Bronchial epithelial cell (primary cell): ENCODE results near the gene PRRC2B. TPM values are rescaled to one million over a fixed set of nuclear protein-coding genes. Genes with fewer than 3 reads are reported as not detected.

ENCODE experiments used
- DNase-seq: peaks from one replicate; pipeline ENCODE4 v3.0.0-alpha.2; 2010; ENCODE audit warnings: low read depth
- FAIRE-seq: peaks from 2 replicates; lab custom pipeline; 2011; peaks lifted over from hg19 to GRCh38; lab: Jason Lieb, UNC
- H3K27me3 ChIP-seq: 2 replicates; pipeline ENCODE4 v1.5.1; 2011; ENCODE audit warnings: low read length; ENCODE audit not compliant: control insufficient read depth, insufficient read depth
- H3K36me3 ChIP-seq: 2 replicates; pipeline ENCODE4 v1.5.1; 2011; ENCODE audit warnings: low read length; ENCODE audit not compliant: control insufficient read depth, insufficient read depth
- H3K4me3 ChIP-seq: 2 replicates; pipeline ENCODE4 v1.5.1; 2011; ENCODE audit warnings: mild to moderate bottlenecking, low read depth, low read length, control low read depth
- CTCF ChIP-seq: IDR thresholded peaks from 2 replicates; pipeline ENCODE4 v1.5.1; 2011; ENCODE audit warnings: mild to moderate bottlenecking, moderate library complexity, low read length, control low read depth, inconsistent platforms; ENCODE audit not compliant: insufficient read depth, severe bottlenecking
- total RNA-seq: library from RNA; depleted of rRNA; stranded (reverse); fragments of >200 nt; gene quantifications from 2 replicates; pipeline ENCODE4 v1.2.1, GENCODE V29; 2014

The PRRC2B gene
- total RNA-seq, 1 donor from 2014 or later: 20.0 TPM

GRCh38 chr9:131475111-131475955 is 81.4 kb downstream of the PRRC2B start:
- no peak for FAIRE-seq
- Histone ChIP-seq H3K36me3 (peaks cover 53% of the 10 kb centered on the region), H3K27me3 (no peaks in the 10 kb centered on the region), H3K4me3 (no peak overlapping the region)
- no peak for DNase-seq
- TF ChIP-seq CTCF: no peak

- no peak overlapping the region for H3K4me3 ChIP-seq
- no peak for DNase-seq
- no peaks in the 10 kb centered on the region for H3K27me3 ChIP-seq
- no peak for FAIRE-seq
- peak; percentile 40 for TF ChIP-seq CTCF
- H3K36me3 ChIP-seq: peaks cover 48% of the 10 kb centered on the region
These were observed 82.3 kb downstream of the PRRC2B start for GRCh38 chr9:131475956-131476776.

GRCh38 chr9:131476777-131477345 is 83.0 kb downstream of the PRRC2B start:
- H3K4me3 ChIP-seq: no peak overlapping the region
- peaks cover 50% of the 10 kb centered on the region for H3K36me3 ChIP-seq
- DNase-seq: no peak
- no peak for TF ChIP-seq CTCF
- no peak for FAIRE-seq
- no peaks in the 10 kb centered on the region for H3K27me3 ChIP-seq

- Histone ChIP-seq H3K4me3 (no peak overlapping the region), H3K36me3 (peaks cover 55% of the 10 kb centered on the region), H3K27me3 (no peaks in the 10 kb centered on the region)
- TF ChIP-seq CTCF: no peak
- FAIRE-seq (no peak), DNase-seq (no peak)
These were observed 83.5 kb downstream of the PRRC2B start for GRCh38 chr9:131477367-131477766.

- peaks cover 60% of the 10 kb centered on the region for H3K36me3 ChIP-seq
- H3K27me3 ChIP-seq: no peaks in the 10 kb centered on the region
- no peak for TF ChIP-seq CTCF
- no peak for DNase-seq
- H3K4me3 ChIP-seq: no peak overlapping the region
- no peak for FAIRE-seq
These were observed 84.0 kb downstream of the PRRC2B start for GRCh38 chr9:131477816-131478419.
